ENCODE results near the gene POLR3GL. TPM values are rescaled to one million over a fixed set of nuclear protein-coding genes. Genes with fewer than 3 reads are reported as not detected.

POLR3GL gene
- total and polyA plus RNA-seq, 2 experiments from 2014 or later = 3.1 to 9.5 TPM

GRCh38 chr1:145982010-145982723 lies 17.7 kb downstream of the POLR3GL start:
- H3K27ac ChIP-seq (ENCODE audit: low read depth) = no peak overlapping the region
- H4K20me1 ChIP-seq (replicated peaks; ENCODE audit: insufficient read depth) = no peaks in the 10 kb centered on the region
- H3K9me3 Mint-ChIP-seq = no peaks in the 10 kb centered on the region
- no peaks in the 10 kb centered on the region for H3F3A ChIP-seq (replicated peaks; ENCODE audit: low read depth)
- H3K27me3 Mint-ChIP-seq (ENCODE audit: insufficient read depth, low read depth, poor library complexity) = peaks cover 5% of the 10 kb centered on the region
- H3K4me2 ChIP-seq = no peak overlapping the region
- H2AFZ ChIP-seq = no peak overlapping the region
- DNase-seq (ENCODE audit: low spot score) (no peak), ATAC-seq (no peak)
- H3K4me1 ChIP-seq (ENCODE audit: insufficient read depth) = peaks cover 26% of the 10 kb centered on the region
- H3K36me3 ChIP-seq (ENCODE audit: insufficient read depth) = no peaks in the 10 kb centered on the region
- no peaks in the 10 kb centered on the region for H3K27me3 ChIP-seq (ENCODE audit: insufficient read depth)
- H3K4me3 Mint-ChIP-seq = no peak overlapping the region
- no peaks in the 10 kb centered on the region for H3K9me2 ChIP-seq (ENCODE audit: insufficient read depth)
- H3K4me3 ChIP-seq = no peak overlapping the region
- H3K79me2 ChIP-seq (replicated peaks; ENCODE audit: insufficient read depth) = no peaks in the 10 kb centered on the region
- TF ChIP-seq CREB1 (CRISPR knock-in tag; IDR thresholded peaks at IDR 0.05; ENCODE audit: low read depth) (no peak), EZH2 (IDR thresholded peaks at IDR 0.05; ENCODE audit: low read depth, unreplicated experiment) (no peak), ZNF462 (CRISPR knock-in tag; IDR thresholded peaks at IDR 0.05) (no peak), ETS1 (IDR thresholded peaks at IDR 0.05) (no peak), ZNF331 (CRISPR knock-in tag; IDR thresholded peaks at IDR 0.05; ENCODE audit: low read depth) (no peak), REST (IDR thresholded peaks at IDR 0.05; ENCODE audit: unreplicated experiment) (no peak), POLR2AphosphoS5 (IDR thresholded peaks at IDR 0.05; ENCODE audit: low read depth) (no peak), STAT1 (IDR thresholded peaks at IDR 0.05; ENCODE audit: unreplicated experiment) (no peak), EZH2phosphoT487 (IDR thresholded peaks at IDR 0.05; ENCODE audit: unreplicated experiment) (no peak), CTCF (conservative IDR thresholded peaks at IDR 0.05; ENCODE audit: low read depth in 2 of 2) (no peak), ZNF114 (CRISPR knock-in tag; IDR thresholded peaks at IDR 0.05) (no peak), NANOG (IDR thresholded peaks at IDR 0.05; ENCODE audit: borderline replicate concordance) (no peak), JUNB (IDR thresholded peaks at IDR 0.05; ENCODE audit: unreplicated experiment) (no peak)
- peaks cover 25% of the 10 kb centered on the region for H3K4me1 Mint-ChIP-seq
- no peaks in the 10 kb centered on the region for H3K36me3 Mint-ChIP-seq (ENCODE audit: low read depth)
- H3K27ac Mint-ChIP-seq = no peak overlapping the region
